HG03060 (cell line): ENCODE results near the gene TNFRSF8.
"Not testable (repeated sequence)": the region's sequence is repeated elsewhere in the genome, so short reads cannot be mapped to it uniquely, and the experiment has no call there.

Experiments
- ATAC-seq: cut with Tn5 transposase; IDR thresholded peaks from one replicate; pipeline ENCODE4 v1.9.1; 2021; ENCODE audit warnings: low read depth, moderate number of reproducible peaks; ENCODE audit not compliant: unreplicated experiment

TNFRSF8 gene

DNA sequence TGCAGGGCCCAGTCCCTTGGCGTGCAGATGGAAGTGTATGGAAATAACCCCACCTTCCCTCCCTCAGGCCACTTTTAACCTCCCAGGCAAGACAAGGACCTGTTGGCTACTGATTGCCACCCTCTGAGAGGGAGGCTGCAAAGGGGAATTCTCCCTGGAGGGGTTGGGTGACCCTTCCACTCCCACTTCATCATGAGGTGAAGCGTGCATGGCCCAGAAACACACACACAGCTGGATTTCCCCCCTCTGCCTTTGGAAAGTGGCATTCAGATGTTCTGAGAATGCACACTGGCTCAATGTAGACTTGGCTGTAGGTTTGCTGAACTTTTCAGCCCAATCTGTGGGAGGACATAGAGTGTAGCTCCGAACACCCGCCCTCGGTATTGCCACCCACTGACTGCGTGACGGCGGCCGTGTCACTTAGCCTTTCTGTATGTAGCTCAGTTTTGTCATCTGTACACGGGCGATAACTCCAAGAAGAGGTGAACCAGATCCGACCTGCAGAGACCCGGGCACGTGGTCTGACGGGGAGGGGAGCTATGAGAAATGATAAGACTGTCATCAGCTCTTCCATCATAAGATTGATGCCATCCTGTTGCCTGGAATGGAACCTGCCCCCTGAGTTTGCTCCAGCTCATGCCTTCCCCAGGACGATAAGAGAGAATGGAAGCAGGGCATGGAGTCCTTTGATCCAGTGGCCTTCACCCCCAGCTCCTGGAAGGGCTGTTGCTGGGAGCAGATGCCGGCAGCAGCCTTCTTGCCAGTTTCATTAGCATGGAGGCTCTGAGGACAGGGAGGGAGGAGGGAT lies 24.5 kb upstream of the TNFRSF8 start:
- ATAC-seq = no peak

- no peak for ATAC-seq
These were observed 24.0 kb upstream of the TNFRSF8 start for GRCh38 chr1:12039164-12039525.

DNA sequence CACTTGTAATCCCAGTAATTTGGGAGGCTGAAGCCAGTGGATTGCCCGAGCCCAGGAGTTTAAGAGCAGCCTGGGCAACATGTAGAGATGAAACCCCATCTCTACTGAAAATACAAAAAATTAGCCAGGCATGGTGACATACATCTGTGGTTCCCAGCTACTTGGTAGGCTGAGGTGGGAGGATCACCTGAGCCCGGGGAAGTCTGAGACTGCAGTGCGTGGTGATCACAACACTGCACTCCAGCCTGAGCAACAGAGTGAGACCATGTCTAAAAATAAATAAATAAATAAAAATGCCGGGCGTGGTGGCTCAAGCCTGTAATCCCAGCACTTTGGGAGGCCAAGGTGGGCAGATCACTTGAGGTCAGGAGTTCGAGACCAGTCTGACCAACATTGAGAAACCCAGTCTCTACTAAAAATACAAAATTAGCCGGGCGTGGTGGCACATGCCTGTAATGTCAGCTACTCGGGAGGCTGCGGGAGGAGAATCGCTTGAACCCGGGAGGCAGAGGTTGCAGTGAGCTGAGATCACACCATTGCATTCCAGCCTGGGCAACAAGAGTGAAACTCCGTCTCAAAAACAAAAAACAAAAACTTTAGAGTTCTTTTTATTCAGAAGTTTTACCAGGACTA lies 23.2 kb upstream of the TNFRSF8 start:
- ATAC-seq = peak; percentile 29

- peak; percentile 64 for ATAC-seq
These were observed 22.5 kb upstream of the TNFRSF8 start for GRCh38 chr1:12040457-12041051.

- not testable (repeated sequence) for ATAC-seq
These were observed 18.8 kb upstream of the TNFRSF8 start for GRCh38 chr1:12044187-12044877.

- no peak for ATAC-seq
These were observed 16.4 kb upstream of the TNFRSF8 start for GRCh38 chr1:12046749-12047119.

GRCh38 chr1:12047120-12047876 lies 15.8 kb upstream of the TNFRSF8 start:
- peak; percentile 35 for ATAC-seq

- ATAC-seq = no peak
These were observed 14.7 kb upstream of the TNFRSF8 start for GRCh38 chr1:12048372-12048771.

- ATAC-seq = no peak
These were observed 13.5 kb upstream of the TNFRSF8 start for GRCh38 chr1:12049616-12050015.

DNA sequence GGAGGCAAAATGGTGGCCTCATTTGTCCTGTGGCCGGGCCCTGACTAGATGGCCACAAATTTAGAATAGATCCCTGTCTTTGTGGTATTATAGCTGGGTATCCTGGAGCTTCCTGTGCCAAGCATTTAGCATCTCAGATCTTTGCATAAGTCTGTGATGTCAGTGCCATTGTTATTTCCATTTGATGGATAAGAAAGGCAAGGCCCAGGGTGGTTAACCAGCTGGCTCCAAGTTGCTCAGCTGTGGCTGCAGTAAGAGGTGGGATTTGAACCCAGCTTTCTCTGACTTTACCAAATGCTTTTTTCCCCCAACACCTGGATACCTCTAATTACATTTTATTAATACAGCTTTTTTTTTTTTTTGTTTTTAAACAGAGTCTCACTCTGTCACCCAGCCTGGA lies 11.7 kb upstream of the TNFRSF8 start:
- ATAC-seq = no peak

- peak; percentile 58 for ATAC-seq
These were observed 11.0 kb upstream of the TNFRSF8 start for GRCh38 chr1:12052008-12052573.

- ATAC-seq = no peak
These were observed 10.0 kb upstream of the TNFRSF8 start for GRCh38 chr1:12052997-12053686.

DNA sequence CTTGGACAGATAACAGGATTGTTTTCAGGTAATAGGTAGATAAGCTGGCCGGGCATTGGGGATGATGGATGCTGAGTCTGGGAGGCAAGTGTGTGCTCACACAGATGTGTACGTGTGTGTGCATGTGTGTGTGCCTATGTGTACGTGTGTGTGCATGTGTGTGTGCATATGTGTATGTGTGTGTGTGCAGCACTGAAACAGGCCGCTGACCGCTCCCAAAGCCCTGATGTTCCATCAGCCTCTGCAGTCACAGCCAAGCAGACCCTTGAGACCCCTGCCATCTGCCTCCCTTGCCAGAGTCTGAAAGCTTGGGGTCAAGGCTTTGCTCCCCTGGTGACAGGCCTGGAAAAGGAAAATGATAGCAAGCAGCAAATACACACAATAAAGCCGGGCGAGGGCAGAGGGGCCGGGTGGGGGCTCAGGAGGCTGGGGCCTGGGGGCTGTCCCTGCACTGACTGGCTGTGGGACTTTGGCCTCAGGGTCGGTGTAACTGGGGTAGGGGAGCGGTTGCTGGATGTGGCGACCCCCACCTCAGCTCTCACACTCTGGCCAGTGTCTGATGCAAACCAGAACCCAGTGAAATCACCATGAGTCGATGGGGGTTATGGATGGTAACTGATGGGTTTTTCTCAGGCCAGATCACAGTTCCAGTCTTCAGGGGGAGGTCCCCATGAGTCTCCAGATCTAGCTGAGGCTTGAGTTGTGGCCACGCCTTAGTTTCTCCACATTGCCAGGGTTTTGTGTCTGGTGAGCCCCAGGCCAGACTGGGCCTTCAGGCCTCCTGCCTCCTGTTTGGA lies 9.2 kb upstream of the TNFRSF8 start:
- ATAC-seq = no peak

DNA sequence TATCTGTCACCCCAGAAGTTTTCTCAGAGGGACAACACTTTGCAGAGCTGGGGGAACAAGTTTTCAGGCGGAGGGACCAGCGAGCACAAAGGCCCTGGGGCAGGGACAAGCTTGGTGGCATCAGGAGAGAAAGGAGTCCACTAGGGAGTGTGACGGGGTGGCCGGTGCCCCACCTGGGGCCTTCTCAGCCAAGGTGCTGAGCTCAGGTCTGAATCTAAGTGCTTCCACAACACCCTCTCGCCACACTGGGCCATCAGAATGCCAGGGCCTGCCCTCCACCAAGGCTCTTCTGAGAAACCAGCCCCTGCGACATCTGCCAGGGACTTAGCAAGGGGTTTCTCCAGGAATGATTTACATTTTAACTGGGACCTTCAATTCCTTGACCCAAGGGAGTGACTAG lies 7.8 kb upstream of the TNFRSF8 start:
- no peak for ATAC-seq

DNA sequence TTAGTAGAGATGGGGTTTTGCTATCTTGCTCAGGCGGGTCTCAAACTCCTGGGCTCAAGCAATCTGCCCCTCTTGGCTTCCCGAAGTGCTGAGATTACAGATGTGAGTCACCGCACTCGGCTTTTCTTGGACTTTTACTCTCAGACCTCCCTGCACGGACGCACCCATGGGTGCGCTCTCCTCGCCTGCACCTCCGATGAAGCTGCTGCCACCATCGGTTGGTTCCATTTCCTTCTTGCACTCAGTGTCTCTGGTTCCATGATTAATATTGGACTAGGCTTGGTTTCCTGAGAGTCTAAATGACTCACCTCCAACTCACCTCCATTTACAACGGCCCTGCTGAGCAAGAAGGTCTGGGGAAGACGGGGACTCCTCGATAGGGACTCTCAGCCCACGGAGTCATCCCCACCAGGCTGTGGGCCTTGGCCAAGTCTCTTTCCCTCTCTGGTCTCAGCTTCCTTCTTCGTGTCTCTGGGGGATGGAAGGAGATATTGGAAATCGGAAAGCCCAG lies 6.7 kb upstream of the TNFRSF8 start:
- no peak for ATAC-seq

GRCh38 chr1:12057382-12057781 lies 5.7 kb upstream of the TNFRSF8 start:
- ATAC-seq = no peak

- no peak for ATAC-seq
These were observed 5.0 kb upstream of the TNFRSF8 start for GRCh38 chr1:12057940-12058687.

DNA sequence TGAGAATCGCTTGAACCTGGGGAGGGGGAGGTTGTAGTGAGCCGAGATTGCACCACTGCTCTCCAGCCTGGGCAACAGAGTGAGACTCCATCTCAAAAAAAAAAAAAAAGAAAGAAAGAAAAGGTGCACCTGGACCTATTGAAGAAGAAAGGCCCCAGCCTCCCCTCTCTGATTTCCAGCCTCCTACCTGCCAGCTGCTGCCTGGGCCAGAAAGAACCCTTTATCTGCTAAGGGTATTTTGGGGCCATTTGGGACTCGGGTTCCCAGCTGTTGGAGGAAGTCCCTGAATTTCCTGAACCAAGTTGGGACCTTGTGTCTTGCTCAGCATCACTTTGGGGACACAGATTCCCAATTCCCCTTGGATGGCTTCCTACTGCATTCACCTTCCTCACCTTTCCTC lies 3.9 kb upstream of the TNFRSF8 start:
- ATAC-seq = no peak
